ENCODE measurements around the gene IL17B.

- TF ChIP-seq CTCF (IDR thresholded peaks at IDR 0.05) (no peak), POLR2A (IDR thresholded peaks at IDR 0.05) (no peak), EP300 (IDR thresholded peaks at IDR 0.05) (no peak)
Observed at GRCh38 chr5:149410071-149410470, 31.0 kb upstream of the IL17B start.
